K562 (cell line): ENCODE results near the gene GPR4. TPM values are rescaled to one million over a fixed set of nuclear protein-coding genes. Genes with fewer than 3 reads are reported as not detected.
A peak's percentile ranks its signal among the peaks of the same experiment; 100 is the strongest.

Source experiments
- ATF7 ChIP-seq: fragments of 450-650 bp; IDR thresholded peaks from 2 replicates; pipeline ENCODE4 v1.7.1; 2014; ENCODE audit warnings: mild to moderate bottlenecking, moderate library complexity
- CHD4 ChIP-seq: fragments of 200-600 bp; sonication (generic); IDR thresholded peaks from 3 replicates; pipeline ENCODE4 v1.6.1; 2012; ENCODE audit warnings: low read depth, mild to moderate bottlenecking, mixed read lengths, low read length, inconsistent platforms; ENCODE audit not compliant: insufficient read depth, insufficient replicate concordance, poor library complexity, severe bottlenecking
- EP300 ChIP-seq: IDR thresholded peaks from 2 replicates; pipeline ENCODE4 v1.6.1; 2012; ENCODE audit warnings: low read length, improper control_type of control experiment
- EP400 ChIP-seq: fragments of 450-650 bp; IDR thresholded peaks from 2 replicates; pipeline ENCODE4 v1.6.1; 2017; ENCODE audit warnings: antibody characterized with exemption, mild to moderate bottlenecking, moderate library complexity
- FOXK2 ChIP-seq, 2 experiments: fragments of 450-650 bp; IDR thresholded peaks in 1 of 2; conservative IDR thresholded peaks in 1 of 2; 2 replicates each; pipeline ENCODE4 v1.6.1; 2016; ENCODE audit warnings: low read depth in 2 of 2, mild to moderate bottlenecking in 1 of 2
- HNRNPH1 ChIP-seq: fragments of 200-400 bp; formaldehyde crosslinking; optimal IDR thresholded peaks from 2 replicates; pipeline ENCODE3; 2017; ENCODE audit warnings: low read depth, mild to moderate bottlenecking, low read length, moderate library complexity
- HNRNPL ChIP-seq: fragments of 200-400 bp; formaldehyde crosslinking; IDR thresholded peaks from 2 replicates; pipeline ENCODE4 v1.6.1; 2017; ENCODE audit warnings: low read depth, mild to moderate bottlenecking, low read length
- LCOR ChIP-seq: sonication (generic); formaldehyde crosslinking; IDR thresholded peaks from 2 replicates; pipeline ENCODE4 v1.8.0; 2022; ENCODE audit warnings: mild to moderate bottlenecking, missing genetic modification reagents
- NFIC ChIP-seq: fragments of 450-650 bp; IDR thresholded peaks from 2 replicates; pipeline ENCODE4 v1.6.1; 2017; ENCODE audit warnings: mild to moderate bottlenecking, inconsistent platforms
- NR4A1 ChIP-seq, 2 experiments: fragments of 250-450 bp in 1 of 2; fragments of 450-650 bp in 1 of 2; sonication (Bioruptor Pico) in 1 of 2; IDR thresholded peaks; 2 replicates each; pipeline versions ENCODE4 v1.4.0 to v1.6.1; 2016 to 2020; ENCODE audit warnings: mild to moderate bottlenecking in 2 of 2, missing compliant biosample characterization in 1 of 2, missing genetic modification characterization in 1 of 2, moderate library complexity in 1 of 2
- PHB ChIP-seq: fragments of 250-450 bp; sonication (Bioruptor Pico); IDR thresholded peaks from 2 replicates; pipeline ENCODE4 v1.5.0; 2021
- PHF8 ChIP-seq: fragments of 200-600 bp; sonication (generic); IDR thresholded peaks from 2 replicates; pipeline ENCODE4 v1.6.1; 2012; ENCODE audit warnings: mixed run types, mild to moderate bottlenecking, inconsistent platforms, low read length, moderate library complexity, borderline replicate concordance
- RUNX1 ChIP-seq: sonication (generic); IDR thresholded peaks from 2 replicates; pipeline ENCODE4 v1.6.1; 2016; ENCODE audit warnings: antibody characterized with exemption, low read depth
- SNIP1 ChIP-seq: fragments of 450-650 bp; IDR thresholded peaks from 2 replicates; pipeline ENCODE4 v1.7.1; 2017; ENCODE audit warnings: low read depth, mild to moderate bottlenecking
- STAT5A ChIP-seq: IDR thresholded peaks from 2 replicates; pipeline ENCODE4 v1.6.1; 2012; ENCODE audit warnings: low read length, inconsistent platforms, borderline replicate concordance
- ZNF217 ChIP-seq: sonication (generic); formaldehyde crosslinking; IDR thresholded peaks from 2 replicates; pipeline ENCODE4 v1.8.0; 2022; ENCODE audit warnings: mild to moderate bottlenecking, missing genetic modification reagents
- polyA plus RNA-seq, 8 experiments: library from polyadenylated mRNA; depleted of rRNA in 4 of 8; stranded (reverse) in 5 of 8; unstranded in 3 of 8; fragments of >200 nt; fragmentation: Nextera tagmentation in 2 of 8; fragmentation: Illumina TruSeq in 1 of 8; extraction: Ambion mirVana in 2 of 8; extraction: Trizol in 1 of 8; gene quantifications; 2 replicates each; pipeline versions ENCODE4 v1.2.1 to v1.2.3, GENCODE V29; 2011 to 2014; ENCODE audit warnings: inconsistent platforms in 1 of 8, missing spikeins in 1 of 8
- total RNA-seq, 7 experiments: library from RNA; depleted of rRNA in 6 of 7; stranded (reverse); fragments of >200 nt in 6 of 7; fragmentation: Illumina TruSeq in 2 of 7; extraction: Trizol in 2 of 7; gene quantifications; 2 replicates each; pipeline versions ENCODE4 v1.2.1 to v1.2.3, GENCODE V29; 2011 to 2021; ENCODE audit warnings: low replicate concordance in 1 of 7
- TF ChIP-seq, protein P1 (sequence below): fragments of 250-450 bp; sonication (Bioruptor Pico); IDR thresholded peaks from 2 replicates; pipeline ENCODE4 v1.8.0; 2022; ENCODE audit warnings: moderate library complexity, mild to moderate bottlenecking, inconsistent platforms
- TF ChIP-seq, protein P2 (sequence below): sonication (generic); formaldehyde crosslinking; IDR thresholded peaks from 2 replicates; pipeline ENCODE4 v1.9.0; 2022; ENCODE audit warnings: mild to moderate bottlenecking, missing genetic modification reagents
- TF ChIP-seq, protein P3 (sequence below): fragments of 250-450 bp; sonication (Bioruptor Pico); IDR thresholded peaks from 2 replicates; pipeline ENCODE4 v1.8.0; 2021; ENCODE audit warnings: borderline replicate concordance, mild to moderate bottlenecking, moderate library complexity; ENCODE audit not compliant: poor library complexity, severe bottlenecking
- TF ChIP-seq, protein P4 (sequence below), 2 experiments: IDR thresholded peaks; 2 replicates each; pipeline ENCODE4 v1.6.1; 2011; ENCODE audit warnings: borderline replicate concordance in 1 of 2, control low read depth in 1 of 2, low read depth in 1 of 2, low read length in 1 of 2, mild to moderate bottlenecking in 1 of 2, mixed read lengths in 1 of 2, moderate library complexity in 1 of 2; ENCODE audit not compliant: insufficient read depth in 1 of 2, insufficient read length in 1 of 2, poor library complexity in 1 of 2, severe bottlenecking in 1 of 2; ENCODE audit errors: extremely low read depth in 1 of 2
- TF ChIP-seq, protein P5 (sequence below): IDR thresholded peaks from 2 replicates; pipeline ENCODE4 v1.6.1; 2016; ENCODE audit warnings: missing genetic modification characterization, missing compliant biosample characterization

Gene GPR4
- total and polyA plus RNA-seq, 9 of the 15 experiments (the other 6 are each of a cell fraction or from before 2014, with no cell fraction given), result 0.03 to 0.09 (median 0.04) TPM; not detected in 5

DNA sequence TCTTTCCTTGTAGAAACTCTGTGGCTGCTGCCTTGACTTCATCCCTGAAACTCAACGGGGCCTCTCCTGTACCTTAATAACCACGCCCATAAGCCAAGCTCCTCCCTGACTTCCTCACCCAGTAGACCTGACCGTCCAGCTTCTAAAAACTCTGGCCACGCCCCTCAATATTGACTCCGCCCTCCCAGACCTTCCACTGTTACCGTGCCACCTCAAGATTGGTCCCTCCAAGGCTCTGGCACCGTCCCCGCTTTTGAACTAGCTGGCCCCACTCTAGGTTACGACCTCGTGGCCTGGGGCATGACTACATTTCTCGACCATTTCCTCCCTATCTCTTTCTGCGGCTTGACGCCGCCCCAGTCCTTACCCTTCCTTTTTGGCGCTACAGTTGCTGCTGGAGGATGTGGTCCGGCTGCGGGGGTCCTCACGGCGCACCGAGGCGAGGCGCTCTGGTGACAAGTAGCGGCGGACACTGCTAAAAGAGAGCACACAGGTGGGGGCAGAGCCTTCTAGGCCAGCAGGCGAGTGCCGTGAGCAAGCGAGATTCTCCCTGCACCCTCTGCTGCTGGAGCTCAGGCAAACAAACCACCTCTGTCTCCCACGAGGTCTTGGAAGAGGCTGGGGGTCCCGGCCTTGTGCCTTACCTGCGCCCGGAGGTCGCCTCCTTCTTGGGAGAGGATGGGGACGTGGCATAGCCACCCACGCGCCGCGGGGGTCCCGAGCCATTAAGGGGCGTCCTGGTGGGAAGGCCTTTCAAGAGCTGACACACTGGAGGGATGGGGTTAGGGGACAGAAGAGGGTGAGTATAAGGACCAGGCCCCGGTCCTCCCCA, 39.5 kb upstream of the GPR4 start (continued):
- TF ChIP-seq RUNX1 (0 out of 2 replicates have a peak, but pooled peaks have one; percentile 16), STAT5A (no peak), PHB (CRISPR knock-in tag) (no peak), HNRNPH1 (no peak), LCOR (CRISPR knock-in tag) (peak; percentile 94), NR4A1 (CRISPR knock-in tag; IDR thresholded peaks at IDR 0.05) (no peak), NR4A1 (tag; IDR thresholded peaks at IDR 0.05) (0 out of 2 replicates have a peak, but pooled peaks have one; percentile 17), SNIP1 (peak; percentile 61), PHF8 (peak; percentile 25; the same call in 1 of the 2 replicates), EP400 (peak; percentile 49; the same call in 1 of the 2 replicates), FOXK2 (conservative IDR thresholded peaks at IDR 0.05 in 1 of 2, IDR thresholded peaks at IDR 0.05 in 1 of 2; ENCODE audit: low read depth in 2 of 2) (peak; percentile 41 to 61; a peak in 3 of 4 replicates), ZNF217 (CRISPR knock-in tag) (0 out of 2 replicates have a peak, but pooled peaks have one; percentile 68), EP300 (no peak; the same call in 1 of the 2 replicates), NFIC (peak; percentile 29), HNRNPL (no peak), ATF7 (0 out of 2 replicates have a peak, but pooled peaks have one; percentile 23), CHD4 (no peak)
- TF ChIP-seq, protein P1, sequence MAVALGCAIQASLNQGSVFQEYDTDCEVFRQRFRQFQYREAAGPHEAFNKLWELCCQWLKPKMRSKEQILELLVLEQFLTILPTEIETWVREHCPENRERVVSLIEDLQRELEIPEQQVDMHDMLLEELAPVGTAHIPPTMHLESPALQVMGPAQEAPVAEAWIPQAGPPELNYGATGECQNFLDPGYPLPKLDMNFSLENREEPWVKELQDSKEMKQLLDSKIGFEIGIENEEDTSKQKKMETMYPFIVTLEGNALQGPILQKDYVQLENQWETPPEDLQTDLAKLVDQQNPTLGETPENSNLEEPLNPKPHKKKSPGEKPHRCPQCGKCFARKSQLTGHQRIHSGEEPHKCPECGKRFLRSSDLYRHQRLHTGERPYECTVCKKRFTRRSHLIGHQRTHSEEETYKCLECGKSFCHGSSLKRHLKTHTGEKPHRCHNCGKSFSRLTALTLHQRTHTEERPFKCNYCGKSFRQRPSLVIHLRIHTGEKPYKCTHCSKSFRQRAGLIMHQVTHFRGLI (CRISPR knock-in tag), result no peak
- TF ChIP-seq, protein P2, sequence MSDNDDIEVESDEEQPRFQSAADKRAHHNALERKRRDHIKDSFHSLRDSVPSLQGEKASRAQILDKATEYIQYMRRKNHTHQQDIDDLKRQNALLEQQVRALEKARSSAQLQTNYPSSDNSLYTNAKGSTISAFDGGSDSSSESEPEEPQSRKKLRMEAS (CRISPR knock-in tag), result peak; percentile 93
- TF ChIP-seq, protein P3, sequence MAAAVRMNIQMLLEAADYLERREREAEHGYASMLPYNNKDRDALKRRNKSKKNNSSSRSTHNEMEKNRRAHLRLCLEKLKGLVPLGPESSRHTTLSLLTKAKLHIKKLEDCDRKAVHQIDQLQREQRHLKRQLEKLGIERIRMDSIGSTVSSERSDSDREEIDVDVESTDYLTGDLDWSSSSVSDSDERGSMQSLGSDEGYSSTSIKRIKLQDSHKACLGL, result no peak
- TF ChIP-seq, protein P4, sequence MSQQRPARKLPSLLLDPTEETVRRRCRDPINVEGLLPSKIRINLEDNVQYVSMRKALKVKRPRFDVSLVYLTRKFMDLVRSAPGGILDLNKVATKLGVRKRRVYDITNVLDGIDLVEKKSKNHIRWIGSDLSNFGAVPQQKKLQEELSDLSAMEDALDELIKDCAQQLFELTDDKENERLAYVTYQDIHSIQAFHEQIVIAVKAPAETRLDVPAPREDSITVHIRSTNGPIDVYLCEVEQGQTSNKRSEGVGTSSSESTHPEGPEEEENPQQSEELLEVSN (IDR thresholded peaks at IDR 0.05; ENCODE audit: borderline replicate concordance in 1 of 2, extremely low read depth in 1 of 2, insufficient read depth in 1 of 2, insufficient read length in 1 of 2, low read depth in 1 of 2, low read length in 1 of 2, poor library complexity in 1 of 2, severe bottlenecking in 1 of 2), result peak in 1 of 2 experiments; percentile 80
- TF ChIP-seq, protein P5, sequence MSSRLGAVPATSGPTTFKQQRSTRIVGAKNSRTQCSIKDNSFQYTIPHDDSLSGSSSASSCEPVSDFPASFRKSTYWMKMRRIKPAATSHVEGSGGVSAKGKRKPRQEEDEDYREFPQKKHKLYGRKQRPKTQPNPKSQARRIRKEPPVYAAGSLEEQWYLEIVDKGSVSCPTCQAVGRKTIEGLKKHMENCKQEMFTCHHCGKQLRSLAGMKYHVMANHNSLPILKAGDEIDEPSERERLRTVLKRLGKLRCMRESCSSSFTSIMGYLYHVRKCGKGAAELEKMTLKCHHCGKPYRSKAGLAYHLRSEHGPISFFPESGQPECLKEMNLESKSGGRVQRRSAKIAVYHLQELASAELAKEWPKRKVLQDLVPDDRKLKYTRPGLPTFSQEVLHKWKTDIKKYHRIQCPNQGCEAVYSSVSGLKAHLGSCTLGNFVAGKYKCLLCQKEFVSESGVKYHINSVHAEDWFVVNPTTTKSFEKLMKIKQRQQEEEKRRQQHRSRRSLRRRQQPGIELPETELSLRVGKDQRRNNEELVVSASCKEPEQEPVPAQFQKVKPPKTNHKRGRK (tag), result no peak
